Epithelial cell of prostate (primary cell): ENCODE measurements around the gene TP53.
"Not testable (repeated sequence)": the region's sequence is repeated elsewhere in the genome, so short reads cannot be mapped to it uniquely, and the experiment has no call there.

Experiments used
- DNase-seq: peaks from one replicate; pipeline ENCODE4 v3.0.0-alpha.2; 2011; ENCODE audit warnings: low read depth, low spot score
- H3K27ac ChIP-seq: fragments of 450-650 bp; 2 replicates; pipeline ENCODE4 v1.5.1; 2017; ENCODE audit warnings: mild to moderate bottlenecking

Gene TP53

DNA sequence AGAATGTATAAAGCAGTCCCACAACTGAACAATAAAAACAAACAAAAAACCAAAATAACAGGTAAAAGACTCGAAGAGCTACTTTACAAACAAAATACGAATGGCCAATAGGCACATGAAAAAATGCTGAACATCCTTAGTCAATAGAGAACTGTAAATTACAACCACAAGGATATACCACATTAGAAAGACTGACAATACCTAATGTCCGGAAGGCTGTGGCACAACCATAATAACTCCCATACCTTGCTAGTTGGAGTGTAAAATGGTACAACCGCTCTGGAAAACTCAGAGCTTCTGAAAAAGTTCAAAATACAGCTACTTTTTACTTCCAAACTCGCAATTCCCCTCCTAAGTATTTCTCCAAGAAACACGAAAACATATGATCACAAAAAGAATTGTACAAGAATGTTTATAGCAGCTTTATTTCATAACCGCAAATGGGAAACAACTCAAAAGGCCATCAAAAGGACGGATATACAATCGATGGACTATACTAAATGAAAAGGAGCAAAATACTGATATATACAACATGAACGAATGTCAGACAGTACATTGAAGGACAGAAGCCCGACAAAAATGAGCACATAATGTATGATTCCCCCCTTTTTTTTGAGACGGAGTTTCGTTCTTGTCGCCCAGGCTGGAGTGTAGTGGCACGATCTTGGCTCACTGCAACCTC lies 2.3 kb downstream of the TP53 start:
- H3K27ac ChIP-seq: peak overlapping the region; percentile 99
- no peak for DNase-seq

DNA sequence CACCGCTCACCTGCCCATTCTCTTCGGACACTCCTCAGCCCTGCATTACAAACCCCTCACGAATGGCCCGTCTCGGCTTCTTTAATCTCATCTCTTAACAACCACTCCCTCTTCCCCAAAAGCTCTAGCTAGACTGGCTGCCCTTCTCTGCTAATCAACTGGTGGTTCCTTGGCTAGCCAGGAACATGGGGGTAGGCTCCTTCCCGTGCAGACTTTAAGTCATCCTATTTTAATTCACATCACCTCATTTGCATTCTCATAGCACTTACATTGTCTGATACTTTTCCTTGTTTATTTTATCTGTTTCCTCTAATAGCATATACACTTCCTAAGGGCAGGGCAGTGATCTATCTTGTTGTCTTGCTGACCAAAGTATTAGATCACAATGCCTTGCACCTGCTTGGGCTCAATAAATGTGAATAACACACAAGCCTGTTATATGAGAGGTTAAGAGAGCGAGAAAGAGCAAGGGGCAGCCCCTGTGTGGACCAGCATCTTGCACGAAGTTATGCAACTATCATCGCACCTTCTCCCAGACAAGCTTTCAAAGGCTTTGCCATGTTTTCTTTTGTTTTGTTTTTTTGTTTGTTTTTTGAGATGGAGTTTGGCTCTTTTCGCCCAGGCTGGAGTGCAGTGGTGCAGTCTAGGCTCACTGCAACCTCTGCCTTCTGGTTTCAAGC lies 9.8 kb downstream of the TP53 start:
- H3K27ac ChIP-seq: no peak overlapping the region
- no peak for DNase-seq

DNA sequence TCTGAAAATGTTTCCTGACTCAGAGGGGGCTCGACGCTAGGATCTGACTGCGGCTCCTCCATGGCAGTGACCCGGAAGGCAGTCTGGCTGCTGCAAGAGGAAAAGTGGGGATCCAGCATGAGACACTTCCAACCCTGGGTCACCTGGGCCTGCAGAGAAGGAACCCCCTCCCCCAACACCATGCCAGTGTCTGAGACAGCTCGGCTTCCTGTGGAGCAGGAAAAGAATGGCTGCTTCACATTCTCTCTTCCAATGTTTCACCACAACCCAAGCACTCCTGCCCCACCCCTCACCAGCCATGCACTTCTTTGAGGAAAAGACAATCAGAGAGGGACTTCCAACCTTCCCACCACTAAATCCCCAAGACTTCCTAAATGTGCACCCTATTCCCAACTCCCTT lies 10.8 kb downstream of the TP53 start:
- H3K27ac ChIP-seq: no peak overlapping the region
- no peak for DNase-seq

DNA sequence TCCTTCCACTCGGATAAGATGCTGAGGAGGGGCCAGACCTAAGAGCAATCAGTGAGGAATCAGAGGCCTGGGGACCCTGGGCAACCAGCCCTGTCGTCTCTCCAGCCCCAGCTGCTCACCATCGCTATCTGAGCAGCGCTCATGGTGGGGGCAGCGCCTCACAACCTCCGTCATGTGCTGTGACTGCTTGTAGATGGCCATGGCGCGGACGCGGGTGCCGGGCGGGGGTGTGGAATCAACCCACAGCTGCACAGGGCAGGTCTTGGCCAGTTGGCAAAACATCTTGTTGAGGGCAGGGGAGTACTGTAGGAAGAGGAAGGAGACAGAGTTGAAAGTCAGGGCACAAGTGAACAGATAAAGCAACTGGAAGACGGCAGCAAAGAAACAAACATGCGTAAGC lies 12.4 kb downstream of the TP53 start:
- DNase-seq: no peak
- H3K27ac ChIP-seq: no peak overlapping the region

DNA sequence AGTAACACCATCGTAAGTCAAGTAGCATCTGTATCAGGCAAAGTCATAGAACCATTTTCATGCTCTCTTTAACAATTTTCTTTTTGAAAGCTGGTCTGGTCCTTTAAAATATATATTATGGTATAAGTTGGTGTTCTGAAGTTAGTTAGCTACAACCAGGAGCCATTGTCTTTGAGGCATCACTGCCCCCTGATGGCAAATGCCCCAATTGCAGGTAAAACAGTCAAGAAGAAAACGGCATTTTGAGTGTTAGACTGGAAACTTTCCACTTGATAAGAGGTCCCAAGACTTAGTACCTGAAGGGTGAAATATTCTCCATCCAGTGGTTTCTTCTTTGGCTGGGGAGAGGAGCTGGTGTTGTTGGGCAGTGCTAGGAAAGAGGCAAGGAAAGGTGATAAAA lies 14.1 kb downstream of the TP53 start:
- no peak for DNase-seq
- H3K27ac ChIP-seq: no peak overlapping the region

DNA sequence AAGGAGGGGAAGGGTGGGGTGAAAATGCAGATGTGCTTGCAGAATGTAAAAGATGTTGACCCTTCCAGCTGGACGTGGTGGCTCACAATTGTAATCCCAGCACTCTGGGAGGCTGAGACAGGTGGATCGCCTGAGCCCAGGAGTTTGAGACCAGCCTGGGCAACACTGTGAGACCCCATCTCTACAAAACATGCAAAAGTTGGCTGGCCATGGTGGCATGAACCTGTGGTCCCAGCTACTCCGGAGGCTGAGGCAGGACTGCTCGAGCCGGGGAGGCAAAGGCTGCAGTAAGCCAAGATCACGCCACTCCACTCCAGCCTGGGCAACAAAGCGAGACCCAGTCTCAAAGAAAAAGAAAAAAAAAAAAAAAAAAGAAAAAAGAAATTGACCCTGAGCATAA lies 18.8 kb downstream of the TP53 start:
- no peak overlapping the region for H3K27ac ChIP-seq
- no peak for DNase-seq

DNA sequence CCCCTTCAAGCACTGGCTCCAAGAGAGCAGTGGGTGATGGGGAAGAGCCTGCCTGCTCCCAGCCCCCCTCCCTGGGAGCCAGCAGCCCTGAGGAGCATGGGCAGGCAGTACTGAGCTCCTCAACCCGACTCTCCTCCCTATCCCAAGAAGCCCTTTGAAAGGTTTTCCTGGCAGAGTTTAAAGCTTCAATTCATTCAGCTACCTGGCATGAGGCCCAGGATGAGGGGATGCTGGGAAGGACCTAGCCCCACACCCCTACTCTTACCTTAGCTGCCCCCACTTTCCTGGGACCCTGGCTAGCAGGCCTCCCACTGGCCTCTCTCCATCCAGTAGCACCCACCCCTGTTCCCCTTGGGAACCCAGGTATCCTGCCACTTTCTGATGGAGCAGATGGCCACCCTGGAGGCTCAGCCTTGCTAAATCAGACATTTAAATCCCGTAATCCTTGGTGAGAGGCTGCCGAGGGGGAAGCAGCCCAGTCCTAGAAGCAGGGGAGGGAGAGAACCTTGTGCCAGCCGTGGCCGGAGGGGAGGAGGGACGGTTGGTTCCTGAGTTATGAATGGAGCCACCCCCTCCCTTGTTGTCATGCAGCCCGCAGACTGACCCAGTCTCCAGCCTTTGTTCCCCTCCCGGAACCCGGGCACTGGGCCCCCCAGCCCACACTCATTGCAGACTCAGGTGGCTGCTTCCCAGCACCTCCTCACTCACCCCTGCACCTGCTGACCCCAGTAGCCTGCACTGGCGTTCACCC lies 19.5 kb downstream of the TP53 start:
- no peak for DNase-seq
- no peak overlapping the region for H3K27ac ChIP-seq

DNA sequence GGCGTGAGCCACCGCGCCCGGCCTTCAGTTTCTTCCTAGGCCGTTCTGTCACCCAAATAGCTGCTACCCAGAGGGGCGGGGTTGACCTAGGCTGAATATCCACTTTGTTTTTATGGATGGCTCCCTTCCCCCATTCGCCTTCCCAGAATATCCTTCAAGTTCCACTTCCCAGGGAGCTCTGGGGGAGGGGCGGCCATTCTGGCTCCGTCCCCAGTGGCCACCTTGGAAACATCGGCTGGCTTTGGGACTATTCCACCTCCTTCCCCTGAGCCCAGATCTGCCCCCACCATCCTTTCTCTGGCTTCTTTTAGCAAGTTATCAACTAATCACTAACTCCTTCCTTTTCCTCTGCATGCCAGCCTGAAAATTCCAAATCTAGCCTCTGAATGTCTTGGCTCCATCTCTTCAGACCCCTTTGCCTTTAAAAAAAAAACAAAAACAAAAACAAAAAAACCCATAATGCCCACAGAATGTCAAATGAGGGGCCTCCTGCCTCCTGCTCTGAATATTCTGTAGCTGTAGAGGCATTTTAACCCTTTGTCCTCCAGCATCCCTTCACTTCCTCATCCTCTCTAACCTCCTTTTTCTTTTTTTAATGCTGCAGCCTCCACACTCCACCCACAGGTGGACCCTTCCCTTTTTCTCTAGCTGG lies 30.2 kb downstream of the TP53 start:
- no peak for DNase-seq
- H3K27ac ChIP-seq: no peak overlapping the region

DNA sequence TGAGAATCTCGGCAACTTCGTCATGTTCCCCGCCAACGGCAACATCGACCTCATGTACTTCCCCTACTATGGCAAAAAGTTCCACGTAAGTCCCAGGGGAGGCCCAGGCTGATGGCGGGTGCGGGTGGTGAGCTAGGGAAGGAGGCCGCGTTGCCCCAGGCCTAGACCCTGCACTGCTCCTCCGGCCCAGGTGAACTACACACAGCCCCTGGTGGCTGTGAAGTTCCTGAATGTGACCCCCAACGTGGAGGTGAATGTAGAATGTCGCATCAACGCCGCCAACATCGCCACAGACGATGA lies 31.8 kb downstream of the TP53 start:
- no peak for DNase-seq
- no peak overlapping the region for H3K27ac ChIP-seq

DNA sequence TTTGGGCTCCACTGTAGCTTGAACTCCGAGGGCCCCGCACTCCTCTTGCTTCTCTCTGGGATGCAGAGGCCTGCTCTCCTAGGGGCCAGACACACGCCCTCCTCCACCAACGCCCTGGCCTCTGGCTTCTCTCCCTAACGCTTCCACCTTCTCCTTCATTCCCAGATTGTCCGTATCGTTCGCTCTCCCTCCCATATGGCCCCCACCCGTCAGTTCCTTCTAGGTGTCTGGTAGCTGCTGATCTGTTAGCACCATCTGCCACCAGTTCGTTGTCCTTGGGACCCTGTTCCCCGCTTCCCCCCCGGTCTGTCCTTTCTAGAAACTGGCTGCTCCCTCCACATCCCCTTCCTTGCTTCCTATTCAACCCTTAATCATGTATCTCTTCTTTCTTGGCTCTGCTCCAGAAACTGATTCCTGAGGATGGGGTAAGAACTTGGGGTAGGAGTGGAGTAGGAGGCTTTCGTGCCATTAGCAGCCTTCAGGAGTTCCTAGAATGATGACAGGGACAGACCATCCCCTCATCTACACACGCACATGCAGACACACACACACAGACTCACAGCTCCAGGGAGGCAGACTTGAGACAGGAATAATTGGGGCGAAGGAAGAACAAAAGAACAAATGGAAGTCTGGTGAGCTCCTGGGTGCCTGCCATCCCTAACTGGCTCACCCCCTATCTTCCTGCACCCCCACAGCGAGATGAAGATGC lies 32.3 kb downstream of the TP53 start:
- H3K27ac ChIP-seq: no peak overlapping the region
- DNase-seq: no peak

DNA sequence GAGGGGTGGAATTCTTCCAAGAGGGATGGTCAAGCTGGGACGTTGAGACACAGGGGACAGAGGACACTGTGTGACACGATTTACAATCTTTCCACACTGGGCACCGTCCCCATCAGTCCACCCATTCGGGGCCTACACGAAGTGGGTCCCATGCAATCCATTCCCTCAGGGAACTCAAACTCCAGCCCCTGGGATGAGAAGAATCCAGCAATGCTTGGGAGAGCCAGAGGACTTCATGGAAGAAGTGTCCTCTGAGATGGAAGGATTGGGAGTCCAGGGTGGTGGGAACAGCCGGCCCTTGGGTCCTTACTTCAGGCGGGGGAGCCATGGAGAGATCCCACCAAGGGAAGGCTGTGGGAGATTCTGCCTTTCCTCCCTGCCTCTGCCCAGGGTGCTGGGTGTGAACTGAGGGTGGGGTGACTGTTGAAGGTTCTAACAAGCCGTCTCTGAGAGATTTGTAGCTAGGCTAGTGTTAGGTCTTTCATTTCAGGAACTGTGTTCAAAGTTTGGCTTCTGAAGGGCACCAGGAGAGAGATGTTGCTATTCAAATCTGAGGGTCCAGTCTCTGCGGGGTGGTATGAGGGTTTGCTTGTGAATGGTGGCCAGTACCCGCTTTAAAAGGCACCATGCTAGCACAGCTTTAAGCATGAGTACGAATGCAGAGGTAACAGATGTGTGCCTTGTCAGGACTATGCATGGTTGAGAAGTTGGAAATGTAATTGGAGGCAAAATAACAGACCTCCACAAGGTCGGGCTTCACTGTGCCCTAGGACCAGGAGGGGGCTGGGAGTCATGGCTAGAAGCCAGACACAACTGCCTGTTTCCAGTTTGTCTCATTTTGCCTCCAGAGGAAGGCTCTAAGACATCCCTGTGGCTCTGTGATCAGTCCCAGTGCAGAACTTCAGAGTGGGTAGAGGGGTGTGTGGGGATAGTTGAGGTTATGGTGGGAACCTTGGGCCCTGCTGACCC lies 34.6 kb downstream of the TP53 start:
- H3K27ac ChIP-seq: no peak overlapping the region
- no peak for DNase-seq

DNA sequence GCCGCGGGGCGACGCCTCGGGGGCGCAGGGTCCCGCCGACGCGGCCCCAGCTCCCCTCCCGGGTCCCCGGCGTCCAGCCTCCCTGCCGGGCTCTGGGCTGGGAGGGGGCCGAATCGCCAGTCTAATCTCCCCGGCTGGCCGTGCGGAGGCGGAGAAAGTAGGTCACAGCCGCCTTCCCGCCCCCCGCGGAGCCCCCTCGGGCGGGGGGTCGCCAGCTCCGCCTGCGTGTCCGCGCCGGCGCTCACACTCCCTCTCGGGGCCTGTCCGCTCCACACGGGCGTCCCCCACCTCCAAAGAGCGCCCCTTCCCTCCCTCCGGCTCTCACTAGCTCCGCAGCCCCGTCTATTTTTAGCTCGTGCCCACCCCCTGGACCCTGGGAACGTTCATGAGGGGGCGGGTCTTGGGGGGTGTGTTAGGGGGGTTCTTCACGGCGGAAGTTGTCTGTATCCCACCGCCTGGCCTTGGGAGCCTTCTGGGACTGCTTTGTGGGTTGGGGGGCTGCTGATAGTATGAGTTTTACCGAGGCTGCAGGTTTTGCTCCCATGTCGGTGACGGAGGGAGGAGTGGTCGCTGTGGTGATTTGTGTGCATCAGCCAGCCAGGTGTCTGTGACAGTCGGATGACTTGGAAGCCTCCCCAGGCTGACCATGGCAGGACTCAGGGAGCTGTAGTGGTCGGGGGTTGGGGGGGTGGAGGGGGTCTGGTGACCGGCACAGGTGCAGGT lies 35.5 kb downstream of the TP53 start:
- H3K27ac ChIP-seq: no peak overlapping the region
- DNase-seq: no peak

DNA sequence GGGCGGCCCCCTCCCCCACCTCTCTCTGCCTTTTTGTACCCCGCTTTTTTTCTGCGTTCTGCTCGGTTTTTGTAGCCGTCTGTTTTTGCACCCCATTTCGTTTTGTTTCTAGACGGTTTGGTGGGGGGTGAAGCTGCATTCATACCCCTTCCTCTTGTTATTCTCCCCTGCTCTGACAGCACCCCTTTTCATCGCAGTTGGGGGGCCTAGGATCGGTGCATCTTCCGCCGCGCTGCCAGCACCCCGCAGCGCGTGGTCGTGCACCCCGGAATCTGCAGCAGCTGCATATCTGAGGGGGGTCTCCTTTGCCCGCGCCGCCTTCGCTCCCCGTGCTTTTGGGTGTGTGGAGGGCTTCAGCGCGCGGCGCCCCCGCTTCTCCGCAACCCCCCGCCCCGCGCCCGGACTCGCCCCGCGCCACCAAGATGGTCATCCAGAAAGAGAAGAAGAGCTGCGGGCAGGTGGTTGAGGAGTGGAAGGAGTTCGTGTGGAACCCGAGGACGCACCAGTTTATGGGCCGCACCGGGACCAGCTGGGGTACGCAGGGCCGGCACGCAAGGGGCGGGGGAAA lies 36.1 kb downstream of the TP53 start:
- DNase-seq: no peak
- H3K27ac ChIP-seq: no peak overlapping the region

DNA sequence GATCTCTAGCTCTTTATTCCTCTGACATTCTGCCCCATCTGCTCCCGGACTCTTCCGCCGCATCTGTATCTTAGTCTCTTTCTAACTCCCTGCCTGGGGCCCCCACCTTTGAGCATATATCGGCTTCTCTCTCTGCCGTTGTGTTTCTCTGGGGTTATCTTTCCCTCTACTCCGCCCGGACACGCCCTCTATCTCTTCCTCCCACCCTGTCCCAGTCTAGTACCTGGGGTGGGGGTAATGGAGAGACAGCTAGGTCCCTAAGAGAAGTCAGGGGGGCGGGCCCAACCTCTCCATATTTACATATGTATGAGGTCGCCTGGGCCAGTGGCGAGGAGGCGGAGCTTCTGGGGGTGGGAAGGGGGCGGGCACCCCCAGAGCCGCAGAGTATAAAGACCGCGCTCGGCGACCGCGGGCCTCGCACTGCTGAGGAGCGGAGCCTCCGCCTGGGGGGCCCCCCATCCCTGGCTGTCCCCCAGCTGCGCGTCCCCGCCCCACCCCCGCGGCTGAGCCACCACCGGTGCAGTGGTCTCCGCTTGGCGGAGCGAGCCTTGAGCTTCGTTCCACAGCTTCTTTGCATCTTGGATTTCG lies 36.7 kb downstream of the TP53 start, which contains the start of gene ATP1B2:
Gene ATP1B2 (plus strand): TSS at position 418 of the 588 bp plus-strand sequence. CDS start 593 bp downstream, outside the sequence.
- no peak for DNase-seq
- H3K27ac ChIP-seq: no peak within 1 kb of the TSS

DNA sequence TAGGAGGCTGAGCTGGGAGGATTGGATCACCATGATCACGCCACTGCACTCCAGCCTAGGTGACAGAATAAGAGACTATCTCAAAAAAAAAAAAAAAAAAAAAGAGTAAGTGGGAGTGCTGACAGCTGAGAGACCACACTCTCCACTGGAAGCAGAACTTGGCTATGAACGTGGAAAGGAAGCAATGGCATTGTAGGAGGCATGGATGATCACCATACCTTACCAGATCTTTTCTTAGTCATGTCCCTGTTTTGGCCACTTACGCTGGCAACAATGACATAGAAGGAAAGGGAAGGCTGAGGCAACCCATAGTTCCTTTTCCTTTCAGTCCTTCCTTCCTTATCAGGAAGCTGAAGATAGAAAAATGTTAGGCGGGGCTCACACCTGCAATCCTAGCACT lies 40.3 kb downstream of the TP53 start:
- H3K27ac ChIP-seq: no peak overlapping the region
- DNase-seq: no peak

DNA sequence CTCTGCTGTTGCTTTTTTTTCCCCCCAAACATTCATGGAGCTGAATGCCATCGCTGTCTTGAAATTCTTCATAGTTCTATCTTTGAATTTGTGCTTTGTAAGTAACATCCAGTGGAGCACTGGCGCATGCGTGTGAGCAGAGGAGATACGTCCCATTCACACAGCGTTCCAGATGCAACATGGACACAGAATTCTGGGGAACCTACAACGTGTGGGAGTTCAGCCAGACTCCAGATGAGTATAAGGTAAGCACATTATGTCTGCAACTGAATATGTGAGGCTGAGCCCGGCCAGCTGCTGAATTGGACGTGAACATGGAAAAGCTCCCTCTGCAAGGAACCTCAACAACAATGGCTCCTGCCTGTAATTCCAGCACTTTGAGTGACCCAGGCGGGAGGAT lies 40.8 kb downstream of the TP53 start:
- H3K27ac ChIP-seq: no peak overlapping the region

DNA sequence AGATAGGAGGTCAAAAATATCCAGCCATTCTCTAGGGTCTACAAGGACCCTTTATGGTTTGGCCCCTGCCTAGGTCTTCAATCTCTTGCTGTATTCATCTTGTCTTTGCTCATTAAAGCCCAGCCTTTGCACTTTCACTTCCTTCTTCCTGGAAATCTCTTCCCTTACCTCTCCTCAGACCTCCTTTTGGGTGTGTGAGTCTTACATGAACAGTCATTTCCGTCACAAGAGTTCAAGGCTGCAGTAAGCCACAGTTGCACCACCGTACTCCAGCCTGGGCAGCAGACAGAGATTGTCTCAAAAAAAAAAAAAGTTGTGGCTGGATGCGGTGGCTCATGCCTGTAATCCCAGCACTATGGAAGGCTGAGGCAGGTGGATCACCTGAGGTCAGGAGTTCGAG lies 42.5 kb downstream of the TP53 start:
- H3K27ac ChIP-seq: no peak overlapping the region
- no peak for DNase-seq

More for the DNA sequence above, 40.8 kb downstream of the TP53 start:
- no peak for DNase-seq

DNA sequence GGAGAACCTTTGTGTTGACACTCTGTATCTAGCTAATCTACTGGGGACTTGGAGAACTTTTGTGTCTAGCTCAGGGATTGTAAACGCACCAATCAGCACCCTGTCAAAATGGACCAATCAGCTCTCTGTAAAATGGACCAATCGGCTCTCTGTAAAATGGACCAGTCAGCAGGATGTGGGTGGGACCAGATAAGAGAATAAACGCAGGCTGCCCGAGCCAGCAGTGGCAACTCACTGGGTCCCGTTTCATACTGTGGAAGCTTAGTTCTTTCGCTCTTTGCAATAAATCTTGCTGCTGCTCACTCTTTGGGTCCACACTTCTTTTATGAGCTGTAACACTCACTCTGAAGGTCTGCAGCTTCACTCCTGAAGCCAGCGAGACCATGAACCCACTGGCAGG lies 45.7 kb downstream of the TP53 start:
- not testable (repeated sequence) for H3K27ac ChIP-seq

More for the DNA sequence above, 45.7 kb downstream of the TP53 start:
- not testable (repeated sequence) for DNase-seq
